Medulla oblongata (tissue), 1 donor: ENCODE data around the gene PLA2G10.
"Not testable (repeated sequence)": the region's sequence is repeated elsewhere in the genome, so short reads cannot be mapped to it uniquely, and the experiment has no call there.

Experiments used
- DNase-seq: peaks from one replicate; pipeline ENCODE4 v3.0.0-alpha.2; 2015; ENCODE audit errors: extremely low spot score

Gene PLA2G10

GRCh38 chr16:14667347-14668266 lies 26.5 kb downstream of the PLA2G10 start:
- DNase-seq: no peak

- no peak for DNase-seq
Measured at GRCh38 chr16:14658063-14658462, 36.0 kb downstream of the PLA2G10 start.

- no peak for DNase-seq
Measured at GRCh38 chr16:14652726-14653125, 41.4 kb downstream of the PLA2G10 start.

GRCh38 chr16:14650629-14651028 lies 43.5 kb downstream of the PLA2G10 start:
- DNase-seq: no peak

GRCh38 chr16:14649816-14650215 lies 44.3 kb downstream of the PLA2G10 start:
- DNase-seq: no peak

- no peak for DNase-seq
Measured at GRCh38 chr16:14641926-14642325, 52.2 kb downstream of the PLA2G10 start.

- no peak for DNase-seq
Measured at GRCh38 chr16:14641206-14641605, 52.9 kb downstream of the PLA2G10 start.

- DNase-seq: no peak
Measured at GRCh38 chr16:14640538-14640937, 53.6 kb downstream of the PLA2G10 start.

- not testable (repeated sequence) for DNase-seq
Measured at GRCh38 chr16:14636951-14637240, 57.2 kb downstream of the PLA2G10 start.

GRCh38 chr16:14636179-14636950 lies 57.7 kb downstream of the PLA2G10 start:
- not testable (repeated sequence) for DNase-seq

- DNase-seq: no peak
Measured at GRCh38 chr16:14635395-14636165, 58.5 kb downstream of the PLA2G10 start.

GRCh38 chr16:14634389-14634725 lies 59.8 kb downstream of the PLA2G10 start:
- no peak for DNase-seq

- peak; percentile 99 for DNase-seq
Measured at GRCh38 chr16:14632693-14633569, 61.2 kb downstream of the PLA2G10 start, which contains the start of gene BFAR. BFAR (plus strand) TSS chr16:14632951; CDS start chr16:14644347, 11,396 bp downstream.

GRCh38 chr16:14630620-14631330 lies 63.3 kb downstream of the PLA2G10 start:
- not testable (repeated sequence) for DNase-seq

GRCh38 chr16:14629919-14630619 lies 64.0 kb downstream of the PLA2G10 start, which contains the start of gene PARN:
PARN (minus strand) TSS chr16:14630260; CDS start chr16:14630125, 135 bp downstream.
- peak; percentile 96 for DNase-seq

- no peak for DNase-seq
Measured at GRCh38 chr16:14629612-14629918, 64.5 kb downstream of the PLA2G10 start.

- DNase-seq: peak; percentile 6
Measured at GRCh38 chr16:14628806-14629611, 65.1 kb downstream of the PLA2G10 start.

- DNase-seq: no peak
Measured at GRCh38 chr16:14627078-14627477, 67.0 kb downstream of the PLA2G10 start.
